HEK293 (cell line): Measurements from ENCODE around the gene ARHGAP32.

Source experiments
- CTCF ChIA-PET: fragments of 350-600 bp; formaldehyde crosslinking; extraction: SDS; loops from one replicate; lab custom pipeline; 2021; ENCODE audit warnings: antibody characterized with exemption; lab: Yijun Ruan, JAX
- POLR2A ChIA-PET: fragments of 300-600 bp; formaldehyde crosslinking; extraction: SDS; loops from one replicate; lab custom pipeline; 2020; ENCODE audit warnings: antibody characterized with exemption, inconsistent platforms; lab: Yijun Ruan, JAX
- H3K27ac ChIP-seq: fragments of 200-500 bp; sonication (Bioruptor generic); 2 replicates; pipeline ENCODE4 v1.5.1; 2014; ENCODE audit warnings: low read depth, low read length, control low read depth, inconsistent platforms; ENCODE audit errors: extremely low read depth
- H3K36me3 ChIP-seq, 2 experiments: fragments of 200-500 bp in 1 of 2; sonication (Bioruptor generic) in 1 of 2; 1 replicate in 1 of 2; 2 replicates in 1 of 2; pipeline ENCODE4 v1.5.1; 2014 to 2017; ENCODE audit warnings: inconsistent platforms in 2 of 2, low read length in 2 of 2; ENCODE audit not compliant: control insufficient read depth in 2 of 2, insufficient read depth in 1 of 2
- H3K4me1 ChIP-seq: fragments of 200-500 bp; sonication (Bioruptor generic); 2 replicates; pipeline ENCODE4 v1.5.1; 2014; ENCODE audit warnings: mild to moderate bottlenecking, low read length, inconsistent platforms; ENCODE audit not compliant: control insufficient read depth, insufficient read depth
- H3K4me3 ChIP-seq: 2 replicates; pipeline ENCODE4 v1.5.1; 2011; ENCODE audit warnings: low read depth, mild to moderate bottlenecking, control low read depth, low read length, moderate library complexity
- H3K9me3 ChIP-seq: fragments of 200-500 bp; sonication (Bioruptor generic); 2 replicates; pipeline ENCODE4 v1.5.1; 2014; ENCODE audit warnings: low read depth, low read length, inconsistent platforms; ENCODE audit not compliant: control insufficient read depth, insufficient read depth
- BCL11B ChIP-seq: fragments of 450-650 bp; formaldehyde crosslinking; IDR thresholded peaks from 2 replicates; pipeline ENCODE4 v1.5.1; 2016; ENCODE audit warnings: low read depth, missing biosample characterization, missing genetic modification characterization
- GFI1B ChIP-seq: fragments of 450-650 bp; formaldehyde crosslinking; IDR thresholded peaks from 2 replicates; pipeline ENCODE4 v1.5.1; 2016; ENCODE audit warnings: missing biosample characterization, missing genetic modification characterization
- SP7 ChIP-seq: fragments of 450-650 bp; formaldehyde crosslinking; IDR thresholded peaks from 2 replicates; pipeline ENCODE4 v1.5.1; 2016; ENCODE audit warnings: missing biosample characterization, missing genetic modification characterization
- TSHZ1 ChIP-seq: fragments of 450-650 bp; formaldehyde crosslinking; IDR thresholded peaks from 2 replicates; pipeline ENCODE4 v1.5.1; 2016; ENCODE audit warnings: missing biosample characterization, missing genetic modification characterization, borderline replicate concordance
- ZBTB11 ChIP-seq: fragments of 450-650 bp; formaldehyde crosslinking; conservative IDR thresholded peaks from 2 replicates; pipeline ENCODE4 v1.5.1; 2016; ENCODE audit warnings: low read depth, missing biosample characterization, missing genetic modification characterization
- ZFP37 ChIP-seq: fragments of 450-650 bp; formaldehyde crosslinking; IDR thresholded peaks from 2 replicates; pipeline ENCODE4 v1.5.1; 2016; ENCODE audit warnings: missing biosample characterization, missing genetic modification characterization
- ZNF140 ChIP-seq: fragments of 450-650 bp; formaldehyde crosslinking; IDR thresholded peaks from 2 replicates; pipeline ENCODE4 v1.5.1; 2016; ENCODE audit warnings: missing biosample characterization, missing genetic modification characterization
- ZNF169 ChIP-seq: fragments of 450-650 bp; formaldehyde crosslinking; IDR thresholded peaks from 2 replicates; pipeline ENCODE4 v1.5.1; 2016; ENCODE audit warnings: missing biosample characterization, missing genetic modification characterization
- ZNF2 ChIP-seq: fragments of 450-650 bp; formaldehyde crosslinking; IDR thresholded peaks from 2 replicates; pipeline ENCODE4 v1.5.1; 2016; ENCODE audit warnings: missing biosample characterization, missing genetic modification characterization
- ZNF335 ChIP-seq: fragments of 450-650 bp; formaldehyde crosslinking; conservative IDR thresholded peaks from 2 replicates; pipeline ENCODE4 v1.5.1; 2016; ENCODE audit warnings: missing biosample characterization, missing genetic modification characterization
- ZNF362 ChIP-seq: fragments of 450-650 bp; formaldehyde crosslinking; IDR thresholded peaks from 2 replicates; pipeline ENCODE4 v1.5.1; 2016; ENCODE audit warnings: missing biosample characterization, missing genetic modification characterization
- ZNF37A ChIP-seq: fragments of 450-650 bp; IDR thresholded peaks from 2 replicates; pipeline ENCODE4 v1.5.1; 2018; ENCODE audit warnings: missing biosample characterization, missing genetic modification characterization
- ZNF510 ChIP-seq: fragments of 450-650 bp; formaldehyde crosslinking; IDR thresholded peaks from 2 replicates; pipeline ENCODE4 v1.5.1; 2018; ENCODE audit warnings: mild to moderate bottlenecking, missing genetic modification characterization, missing biosample characterization; ENCODE audit not compliant: insufficient replicate concordance
- ZNF518A ChIP-seq: fragments of 450-650 bp; formaldehyde crosslinking; conservative IDR thresholded peaks from 2 replicates; pipeline ENCODE4 v1.5.1; 2016; ENCODE audit warnings: low read depth, missing biosample characterization, missing genetic modification characterization
- ZNF548 ChIP-seq: fragments of 450-650 bp; formaldehyde crosslinking; IDR thresholded peaks from 2 replicates; pipeline ENCODE4 v1.5.1; 2016; ENCODE audit warnings: missing biosample characterization, missing genetic modification characterization
- ZNF585B ChIP-seq: fragments of 450-650 bp; formaldehyde crosslinking; IDR thresholded peaks from 2 replicates; pipeline ENCODE4 v1.5.1; 2016; ENCODE audit warnings: missing biosample characterization, missing genetic modification characterization
- ZNF610 ChIP-seq: fragments of 450-650 bp; formaldehyde crosslinking; IDR thresholded peaks from 2 replicates; pipeline ENCODE4 v1.5.1; 2016; ENCODE audit warnings: missing biosample characterization, missing genetic modification characterization, borderline replicate concordance
- ZNF626 ChIP-seq: fragments of 450-650 bp; sonication (Bioruptor Pico); formaldehyde crosslinking; IDR thresholded peaks from 2 replicates; pipeline ENCODE4 v1.5.1; 2018; ENCODE audit warnings: missing biosample characterization, missing genetic modification characterization, inconsistent platforms
- ZNF701 ChIP-seq: fragments of 450-650 bp; formaldehyde crosslinking; IDR thresholded peaks from 2 replicates; pipeline ENCODE4 v1.5.1; 2016; ENCODE audit warnings: missing biosample characterization, missing genetic modification characterization
- ZNF776 ChIP-seq: fragments of 450-650 bp; formaldehyde crosslinking; IDR thresholded peaks from 2 replicates; pipeline ENCODE4 v1.5.0; 2017; ENCODE audit warnings: missing biosample characterization, missing genetic modification characterization, borderline replicate concordance
- ZNF777 ChIP-seq: fragments of 450-650 bp; formaldehyde crosslinking; IDR thresholded peaks from 2 replicates; pipeline ENCODE4 v1.5.1; 2017; ENCODE audit warnings: missing biosample characterization, missing genetic modification characterization, borderline replicate concordance
- ZNF785 ChIP-seq: fragments of 450-650 bp; formaldehyde crosslinking; IDR thresholded peaks from 2 replicates; pipeline ENCODE4 v1.5.1; 2016; ENCODE audit warnings: missing biosample characterization, missing genetic modification characterization
- ZSCAN5A ChIP-seq: fragments of 450-650 bp; formaldehyde crosslinking; IDR thresholded peaks from 2 replicates; pipeline ENCODE4 v1.5.1; 2016; ENCODE audit warnings: missing biosample characterization, missing genetic modification characterization

Gene ARHGAP32

GRCh38 chr11:129236850-129237249 is 44.7 kb upstream of the ARHGAP32 start (continued):
- TF ChIP-seq ZNF777 = no peak
- TF ChIP-seq ZBTB11 (tag by site-specific recombination) = no peak
- TF ChIP-seq ZNF548 (tag by site-specific recombination) = no peak
- TF ChIP-seq, all 188 proteins: peak for 0

- no peaks in the 10 kb centered on the region for H3K4me1 ChIP-seq
- no peaks in the 10 kb centered on the region for H3K9me3 ChIP-seq
- no peak overlapping the region for H3K27ac ChIP-seq
- CTCF ChIA-PET = no interaction called here
- POLR2A ChIA-PET = no interaction called here
- no peak overlapping the region for H3K4me3 ChIP-seq
- TF ChIP-seq ZFP37 = no peak
- TF ChIP-seq ZNF362 (tag by site-specific recombination) = no peak
- TF ChIP-seq ZNF2 (tag by site-specific recombination) = no peak
- TF ChIP-seq ZSCAN5A (tag by site-specific recombination) = no peak
- no peak for TF ChIP-seq ZNF37A
- TF ChIP-seq ZNF335 (tag by site-specific recombination) = no peak
- no peak for TF ChIP-seq ZNF169 (tag by site-specific recombination)
- TF ChIP-seq ZNF785 = no peak
- no peak for TF ChIP-seq ZNF585B (tag by site-specific recombination)
- no peak for TF ChIP-seq BCL11B (tag by site-specific recombination)
- no peak for TF ChIP-seq ZNF140 (tag by site-specific recombination)
- TF ChIP-seq ZNF776 (tag by site-specific recombination) = no peak
- no peak for TF ChIP-seq ZNF701
- no peak for TF ChIP-seq SP7 (tag by site-specific recombination)
- TF ChIP-seq GFI1B (tag by site-specific recombination) = no peak
- no peak for TF ChIP-seq ZNF626 (tag by site-specific recombination)
- TF ChIP-seq TSHZ1 = no peak
- TF ChIP-seq ZNF610 (tag by site-specific recombination) = no peak
- TF ChIP-seq ZNF518A (tag by site-specific recombination) = no peak
- TF ChIP-seq ZNF510 (tag by site-specific recombination) = no peak
- no peaks in the 10 kb centered on the region for H3K36me3 ChIP-seq
These were observed 42.9 kb upstream of the ARHGAP32 start for GRCh38 chr11:129234978-129235377.
